Progenitor cell of endocrine pancreas (in vitro differentiated cells): ENCODE measurements around the gene ESR2. TPM values are rescaled to one million over a fixed set of nuclear protein-coding genes. Genes with fewer than 3 reads are reported as not detected.

Experiments used
- DNase-seq: peaks from one replicate; pipeline ENCODE4 v3.0.0; 2021; ENCODE audit warnings: low spot score; ENCODE audit not compliant: unreplicated experiment
- H3K27ac Mint-ChIP-seq: 2 replicates; pipeline ENCODE4 v1.8.0; 2021; ENCODE audit warnings: mild to moderate bottlenecking, moderate library complexity, mixed read lengths
- H3K27me3 Mint-ChIP-seq: 2 replicates; pipeline ENCODE4 v1.8.0; 2021; ENCODE audit warnings: mixed read lengths
- H3K36me3 Mint-ChIP-seq: 2 replicates; pipeline ENCODE4 v1.8.0; 2022; ENCODE audit warnings: mixed read lengths; ENCODE audit not compliant: insufficient read depth
- H3K4me1 Mint-ChIP-seq: 2 replicates; pipeline ENCODE4 v1.8.0; 2021; ENCODE audit warnings: low read depth, mixed read lengths
- H3K4me3 Mint-ChIP-seq: 2 replicates; pipeline ENCODE4 v1.8.0; 2021; ENCODE audit warnings: low read depth, mild to moderate bottlenecking, moderate library complexity, mixed read lengths
- H3K9me3 Mint-ChIP-seq: 2 replicates; pipeline ENCODE4 v1.8.0; 2021; ENCODE audit warnings: low read depth, mixed read lengths
- CTCF ChIP-seq: fragments of 200-600 bp; sonication (generic); IDR thresholded peaks from one replicate; pipeline ENCODE4 v1.5.0; 2021; ENCODE audit warnings: antibody characterized with exemption, mild to moderate bottlenecking; ENCODE audit not compliant: unreplicated experiment
- total RNA-seq: library from RNA; stranded (reverse); gene quantifications from 2 replicates; pipeline ENCODE4 v1.2.1, GENCODE V29; 2021

The ESR2 gene
- total RNA-seq, 1 donor from 2014 or later: 0.29 TPM

GRCh38 chr14:64289571-64289970 lies 4.6 kb downstream of the ESR2 start:
- H3K36me3 Mint-ChIP-seq: no peaks in the 10 kb centered on the region
- H3K27me3 Mint-ChIP-seq: peaks cover 37% of the 10 kb centered on the region
- TF ChIP-seq CTCF: no peak
- H3K4me3 Mint-ChIP-seq: no peak overlapping the region
- H3K9me3 Mint-ChIP-seq: no peaks in the 10 kb centered on the region
- H3K27ac Mint-ChIP-seq: no peak overlapping the region
- no peak for DNase-seq
- peaks cover 5% of the 10 kb centered on the region for H3K4me1 Mint-ChIP-seq

- Mint-ChIP-seq H3K9me3 (no peaks in the 10 kb centered on the region), H3K27me3 (peaks cover 3% of the 10 kb centered on the region), H3K4me1 (no peaks in the 10 kb centered on the region), H3K36me3 (no peaks in the 10 kb centered on the region), H3K27ac (no peak overlapping the region), H3K4me3 (no peak overlapping the region)
- no peak for TF ChIP-seq CTCF
- DNase-seq: no peak
Measured at GRCh38 chr14:64281805-64282204, 12.4 kb downstream of the ESR2 start.

GRCh38 chr14:64279704-64280668 lies 14.2 kb downstream of the ESR2 start:
- no peak for TF ChIP-seq CTCF
- Mint-ChIP-seq H3K9me3 (no peaks in the 10 kb centered on the region), H3K4me3 (no peak overlapping the region), H3K36me3 (no peaks in the 10 kb centered on the region), H3K4me1 (no peaks in the 10 kb centered on the region), H3K27me3 (no peaks in the 10 kb centered on the region), H3K27ac (no peak overlapping the region)
- DNase-seq: no peak

GRCh38 chr14:64278458-64278857 lies 15.7 kb downstream of the ESR2 start:
- no peak for TF ChIP-seq CTCF
- H3K9me3 Mint-ChIP-seq: peaks cover 3% of the 10 kb centered on the region
- no peak overlapping the region for H3K27ac Mint-ChIP-seq
- no peaks in the 10 kb centered on the region for H3K27me3 Mint-ChIP-seq
- no peak overlapping the region for H3K4me3 Mint-ChIP-seq
- H3K4me1 Mint-ChIP-seq: no peaks in the 10 kb centered on the region
- no peak for DNase-seq
- no peaks in the 10 kb centered on the region for H3K36me3 Mint-ChIP-seq

- no peak for DNase-seq
- no peaks in the 10 kb centered on the region for H3K4me1 Mint-ChIP-seq
- no peaks in the 10 kb centered on the region for H3K36me3 Mint-ChIP-seq
- TF ChIP-seq CTCF: no peak
- H3K4me3 Mint-ChIP-seq: no peak overlapping the region
- no peak overlapping the region for H3K27ac Mint-ChIP-seq
- no peaks in the 10 kb centered on the region for H3K27me3 Mint-ChIP-seq
- H3K9me3 Mint-ChIP-seq: peaks cover 3% of the 10 kb centered on the region
Measured at GRCh38 chr14:64272019-64272418, 22.2 kb downstream of the ESR2 start.
